ENCODE measurements around the gene ARMC9. TPM values are rescaled to one million over a fixed set of nuclear protein-coding genes. Genes with fewer than 3 reads are reported as not detected.

The ARMC9 gene
- total and polyA plus RNA-seq, 4 donors, result 20.5 to 51.6 (median 38.6) TPM

- Histone ChIP-seq H3K9ac (ENCODE audit: insufficient read depth in 1 of 2, low read length in 2 of 2) (no peak overlapping the region), H3K27ac (ENCODE audit: low read depth in 1 of 2, low read length in 1 of 2) (no peak overlapping the region), H3K27me3 (ENCODE audit: control insufficient read depth in 3 of 3, insufficient read depth in 3 of 3, low read length in 2 of 3) (no peaks in the 10 kb centered on the region), H3K36me3 (ENCODE audit: control insufficient read depth in 4 of 4, insufficient read depth in 4 of 4, low read length in 4 of 4) (no peaks in the 10 kb centered on the region), H3K4me3 (no peak overlapping the region), H3K9me3 (ENCODE audit: control insufficient read depth in 4 of 4, insufficient read depth in 3 of 4, low read length in 3 of 4) (peaks cover 0 to 4% (median 3%) of the 10 kb centered on the region in 4 donors), H3K4me1 (ENCODE audit: control insufficient read depth in 5 of 5, insufficient read depth in 5 of 5, low read length in 5 of 5) (peaks cover 0 to 15% (median 0%) of the 10 kb centered on the region in 5 donors)
- WGBS, 2 donors, result 67 to 73% methylated on average over 3 of the region's 3 CpGs
- no peak for TF ChIP-seq CTCF (IDR thresholded peaks at IDR 0.05; ENCODE audit: control extremely low read depth, extremely low read depth)
- ATAC-seq (ENCODE audit: insufficient read depth, low FRiP score) (no peak), DNase-seq (no peak)
Observed at GRCh38 chr2:231386446-231386845, 188.0 kb downstream of the ARMC9 start.

- ATAC-seq (ENCODE audit: insufficient read depth, low FRiP score) (peak; percentile 60), DNase-seq (peak; percentile 43 to 60 (median 48))
- H3K27me3 ChIP-seq (ENCODE audit: control insufficient read depth in 3 of 3, insufficient read depth in 3 of 3, low read length in 2 of 3), result no peaks in the 10 kb centered on the region
- H3K4me3 ChIP-seq, result no peak overlapping the region
- no peak overlapping the region for H3K9ac ChIP-seq (ENCODE audit: insufficient read depth in 1 of 2, low read length in 2 of 2)
- no peak overlapping the region for H3K27ac ChIP-seq (ENCODE audit: low read depth in 1 of 2, low read length in 1 of 2)
- WGBS, 2 donors, result 57 to 66% methylated on average over 26 of the region's 26 CpGs
- peaks cover 0 to 15% (median 0%) of the 10 kb centered on the region in 5 donors for H3K4me1 ChIP-seq (ENCODE audit: control insufficient read depth in 5 of 5, insufficient read depth in 5 of 5, low read length in 5 of 5)
- no peak for TF ChIP-seq CTCF (IDR thresholded peaks at IDR 0.05; ENCODE audit: control extremely low read depth, extremely low read depth)
- no peaks in the 10 kb centered on the region for H3K36me3 ChIP-seq (ENCODE audit: control insufficient read depth in 4 of 4, insufficient read depth in 4 of 4, low read length in 4 of 4)
- peaks cover 0 to 4% (median 3%) of the 10 kb centered on the region in 4 donors for H3K9me3 ChIP-seq (ENCODE audit: control insufficient read depth in 4 of 4, insufficient read depth in 3 of 4, low read length in 3 of 4)
Observed at GRCh38 chr2:231387904-231388724, 189.7 kb downstream of the ARMC9 start.

- 86 to 88% methylated on average over 14 to 15 of the region's 15 CpGs for WGBS, 2 donors
Observed at GRCh38 chr2:231388725-231389346, 190.4 kb downstream of the ARMC9 start.

More at GRCh38 chr2:231388725-231389346, 190.4 kb downstream of the ARMC9 start:
- no peak overlapping the region for H3K4me3 ChIP-seq
- H3K9ac ChIP-seq (ENCODE audit: insufficient read depth in 1 of 2, low read length in 2 of 2), result no peak overlapping the region
- no peaks in the 10 kb centered on the region for H3K27me3 ChIP-seq (ENCODE audit: control insufficient read depth in 3 of 3, insufficient read depth in 3 of 3, low read length in 2 of 3)
- H3K36me3 ChIP-seq (ENCODE audit: control insufficient read depth in 4 of 4, insufficient read depth in 4 of 4, low read length in 4 of 4), result no peaks in the 10 kb centered on the region
- peaks cover 0 to 4% (median 3%) of the 10 kb centered on the region in 4 donors for H3K9me3 ChIP-seq (ENCODE audit: control insufficient read depth in 4 of 4, insufficient read depth in 3 of 4, low read length in 3 of 4)
- peaks cover 0 to 15% (median 1%) of the 10 kb centered on the region in 5 donors for H3K4me1 ChIP-seq (ENCODE audit: control insufficient read depth in 5 of 5, insufficient read depth in 5 of 5, low read length in 5 of 5)
- no peak for DNase-seq
- TF ChIP-seq CTCF (IDR thresholded peaks at IDR 0.05; ENCODE audit: control extremely low read depth, extremely low read depth), result no peak
- no peak for ATAC-seq (ENCODE audit: insufficient read depth, low FRiP score)
- no peak overlapping the region for H3K27ac ChIP-seq (ENCODE audit: low read depth in 1 of 2, low read length in 1 of 2)

All from lung (tissue), 12 donors.